SH-SY5Y (cell line): Measurements from ENCODE around the gene OSMR.

Source experiments
- GATA2 ChIP-seq: IDR thresholded peaks from 2 replicates; pipeline ENCODE4 v1.6.1; 2011; ENCODE audit warnings: mild to moderate bottlenecking, low read depth, low read length
- GATA3 ChIP-seq: IDR thresholded peaks from 2 replicates; pipeline ENCODE4 v1.6.1; 2011; ENCODE audit warnings: low read depth, mild to moderate bottlenecking, low read length, moderate library complexity

DNA sequence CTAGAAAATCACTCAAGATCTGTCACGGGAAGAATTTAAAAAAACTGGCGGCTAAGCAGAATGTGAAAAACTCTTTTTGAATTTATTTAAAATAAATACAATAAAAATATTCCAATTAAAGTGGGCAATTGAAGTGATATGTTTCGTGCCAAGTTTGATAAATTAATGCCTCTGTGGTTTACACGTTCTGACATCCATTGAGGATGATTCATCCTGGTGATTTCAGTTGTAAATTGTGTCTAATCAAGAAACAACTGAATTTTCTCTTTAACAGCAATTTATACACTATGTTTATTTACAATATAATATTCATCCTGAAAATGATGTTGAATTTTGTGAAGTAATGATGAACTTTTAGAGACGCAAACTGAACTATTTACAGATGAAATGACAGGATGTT is 21.0 kb upstream of the OSMR start:
- TF ChIP-seq GATA2 = no peak
- no peak for TF ChIP-seq GATA3
